Fibroblast of lung (primary cell): Measurements from ENCODE around the gene ZSWIM4. TPM values are rescaled to one million over a fixed set of nuclear protein-coding genes. Genes with fewer than 3 reads are reported as not detected.

Source experiments
- DNase-seq, 2 donors: peaks; one replicate each; pipeline versions ENCODE4 v3.0.0 to v3.0.0-alpha.2; 2010; ENCODE audit warnings: low read depth in 2 of 2
- H2AFZ ChIP-seq: 2 replicates; pipeline ENCODE4 v1.5.1; 2012; ENCODE audit warnings: low read length, control low read depth, inconsistent platforms
- H3K27ac ChIP-seq: 2 replicates; pipeline ENCODE4 v1.5.1; 2011; ENCODE audit warnings: low read length, control low read depth; ENCODE audit not compliant: insufficient read depth
- H3K27me3 ChIP-seq: 2 replicates; pipeline ENCODE4 v1.5.1; 2011; ENCODE audit warnings: mild to moderate bottlenecking, low read length; ENCODE audit not compliant: control insufficient read depth, insufficient read depth
- H3K36me3 ChIP-seq: 2 replicates; pipeline ENCODE4 v1.5.1; 2011; ENCODE audit warnings: low read length; ENCODE audit not compliant: control insufficient read depth, insufficient read depth
- H3K4me1 ChIP-seq: 2 replicates; pipeline ENCODE4 v1.5.1; 2011; ENCODE audit warnings: low read length; ENCODE audit not compliant: control insufficient read depth, insufficient read depth; ENCODE audit errors: extremely low read depth
- H3K4me2 ChIP-seq: 2 replicates; pipeline ENCODE4 v1.5.1; 2011; ENCODE audit warnings: low read length, control low read depth; ENCODE audit not compliant: insufficient read depth; ENCODE audit errors: extremely low read depth
- H3K4me3 ChIP-seq, 4 experiments: fragments of 200-600 bp in 1 of 4; sonication (generic) in 1 of 4; replicated peaks in 1 of 4; 2 replicates each; pipeline ENCODE4 v1.5.1; 2011 to 2016; ENCODE audit warnings: low read length in 4 of 4, low read depth in 3 of 4, mild to moderate bottlenecking in 3 of 4, control low read depth in 2 of 4, inconsistent platforms in 1 of 4, mixed read lengths in 1 of 4; ENCODE audit not compliant: insufficient read depth in 1 of 4; ENCODE audit errors: control extremely low read depth in 1 of 4
- H3K79me2 ChIP-seq: 2 replicates; pipeline ENCODE4 v1.5.1; 2012; ENCODE audit warnings: mild to moderate bottlenecking, low read length, inconsistent platforms; ENCODE audit not compliant: control insufficient read depth, insufficient read depth
- H3K9ac ChIP-seq: 2 replicates; pipeline ENCODE4 v1.5.1; 2011; ENCODE audit warnings: mild to moderate bottlenecking, low read length, control low read depth; ENCODE audit not compliant: insufficient read depth
- H3K9me3 ChIP-seq: 2 replicates; pipeline ENCODE4 v1.5.1; 2012; ENCODE audit warnings: low read depth, low read length; ENCODE audit not compliant: control insufficient read depth, insufficient read depth
- H4K20me1 ChIP-seq: 2 replicates; pipeline ENCODE4 v1.5.1; 2011; ENCODE audit warnings: low read length; ENCODE audit not compliant: control insufficient read depth, insufficient read depth; ENCODE audit errors: extremely low read depth
- EZH2 ChIP-seq: IDR thresholded peaks from 2 replicates; pipeline ENCODE4 v1.5.1; 2012; ENCODE audit warnings: low read length, control low read depth, mild to moderate bottlenecking; ENCODE audit errors: missing control alignments
- polyA plus RNA-seq, 2 donors: library from polyadenylated mRNA; depleted of rRNA in 1 of 2; stranded (reverse) in 1 of 2; unstranded in 1 of 2; fragments of >200 nt; gene quantifications; 2 replicates each; pipeline ENCODE4 v1.2.1, GENCODE V29; 2011 to 2012; ENCODE audit warnings: missing spikeins in 1 of 2
- total RNA-seq: library from RNA; depleted of rRNA; stranded (reverse); fragments of >200 nt; gene quantifications from 2 replicates; pipeline ENCODE4 v1.2.1, GENCODE V29; 2014
- TF ChIP-seq, protein P1 (sequence below), 2 donors: IDR thresholded peaks in 1 of 2; conservative IDR thresholded peaks in 1 of 2; 1 replicate in 1 of 2; 2 replicates in 1 of 2; pipeline ENCODE4 v1.5.1; 2011 to 2012; ENCODE audit warnings: low read length in 2 of 2, control low read depth in 1 of 2, inconsistent platforms in 1 of 2, low read depth in 1 of 2, mild to moderate bottlenecking in 1 of 2

Gene ZSWIM4
- total and polyA plus RNA-seq, 2 donors (not counting 1 experiment from before 2014, with no cell fraction given): 1.6 to 5.6 TPM

DNA sequence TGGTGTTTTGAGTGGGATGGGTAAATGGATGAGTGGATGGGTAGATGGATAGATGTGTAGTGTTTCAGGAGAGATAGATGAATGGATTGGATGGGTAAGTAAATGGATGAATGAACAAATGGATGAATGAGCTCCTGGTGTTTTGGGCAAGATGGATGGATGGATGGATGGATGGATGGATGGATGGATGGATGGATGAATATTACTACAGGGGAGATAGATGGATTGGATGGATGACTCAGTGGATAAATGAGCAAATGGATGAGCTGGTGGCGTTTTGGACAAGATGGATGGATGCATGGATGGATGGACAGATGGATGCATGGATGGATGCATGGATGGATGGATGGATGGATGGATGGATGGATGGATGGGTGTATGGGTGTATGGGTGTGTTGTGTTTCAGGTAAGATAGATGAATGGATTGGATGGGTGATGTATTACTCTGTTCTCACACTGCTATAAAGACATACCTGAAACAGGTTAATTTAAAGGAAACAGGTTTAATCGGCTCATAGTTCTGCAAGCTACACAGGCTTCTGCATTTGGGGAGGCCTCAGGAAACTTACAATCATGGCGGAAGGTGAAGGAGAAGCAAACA lies 12.3 kb downstream of the ZSWIM4 start:
- H3K4me1 ChIP-seq: no peaks in the 10 kb centered on the region
- H3K4me3 ChIP-seq: no peak overlapping the region
- no peaks in the 10 kb centered on the region for H4K20me1 ChIP-seq
- no peak overlapping the region for H3K27ac ChIP-seq
- no peaks in the 10 kb centered on the region for H3K79me2 ChIP-seq
- DNase-seq: no peak
- no peak overlapping the region for H2AFZ ChIP-seq
- peaks cover 16% of the 10 kb centered on the region for H3K36me3 ChIP-seq
- H3K4me2 ChIP-seq: no peak overlapping the region
- H3K27me3 ChIP-seq: no peaks in the 10 kb centered on the region
- no peaks in the 10 kb centered on the region for H3K9me3 ChIP-seq
- no peak overlapping the region for H3K9ac ChIP-seq
- no peak for TF ChIP-seq EZH2
- TF ChIP-seq, protein P1, sequence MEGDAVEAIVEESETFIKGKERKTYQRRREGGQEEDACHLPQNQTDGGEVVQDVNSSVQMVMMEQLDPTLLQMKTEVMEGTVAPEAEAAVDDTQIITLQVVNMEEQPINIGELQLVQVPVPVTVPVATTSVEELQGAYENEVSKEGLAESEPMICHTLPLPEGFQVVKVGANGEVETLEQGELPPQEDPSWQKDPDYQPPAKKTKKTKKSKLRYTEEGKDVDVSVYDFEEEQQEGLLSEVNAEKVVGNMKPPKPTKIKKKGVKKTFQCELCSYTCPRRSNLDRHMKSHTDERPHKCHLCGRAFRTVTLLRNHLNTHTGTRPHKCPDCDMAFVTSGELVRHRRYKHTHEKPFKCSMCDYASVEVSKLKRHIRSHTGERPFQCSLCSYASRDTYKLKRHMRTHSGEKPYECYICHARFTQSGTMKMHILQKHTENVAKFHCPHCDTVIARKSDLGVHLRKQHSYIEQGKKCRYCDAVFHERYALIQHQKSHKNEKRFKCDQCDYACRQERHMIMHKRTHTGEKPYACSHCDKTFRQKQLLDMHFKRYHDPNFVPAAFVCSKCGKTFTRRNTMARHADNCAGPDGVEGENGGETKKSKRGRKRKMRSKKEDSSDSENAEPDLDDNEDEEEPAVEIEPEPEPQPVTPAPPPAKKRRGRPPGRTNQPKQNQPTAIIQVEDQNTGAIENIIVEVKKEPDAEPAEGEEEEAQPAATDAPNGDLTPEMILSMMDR (conservative IDR thresholded peaks at IDR 0.05 in 1 of 2, IDR thresholded peaks at IDR 0.05 in 1 of 2; ENCODE audit: low read depth in 1 of 2, low read length in 2 of 2): no peak

DNA sequence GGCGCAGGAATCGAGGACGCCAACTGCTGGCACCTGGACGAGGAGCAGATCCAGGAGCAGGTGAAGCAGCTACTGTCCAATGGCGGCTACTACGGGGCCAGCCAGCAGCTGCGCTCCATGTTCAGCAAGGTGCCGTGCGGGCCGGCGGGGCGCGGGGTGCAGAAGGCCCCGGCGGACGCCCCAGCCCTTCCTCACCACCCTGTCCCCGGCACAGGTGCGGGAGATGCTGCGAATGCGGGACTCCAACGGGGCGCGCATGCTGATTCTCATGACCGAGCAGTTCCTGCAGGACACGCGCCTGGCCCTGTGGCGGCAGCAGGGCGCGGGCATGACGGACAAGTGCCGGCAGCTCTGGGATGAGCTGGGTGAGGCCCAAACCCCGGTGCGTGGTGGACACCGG lies 13.6 kb downstream of the ZSWIM4 start:
- no peak overlapping the region for H3K4me3 ChIP-seq
- H3K79me2 ChIP-seq: no peaks in the 10 kb centered on the region
- no peaks in the 10 kb centered on the region for H3K4me1 ChIP-seq
- H3K27me3 ChIP-seq: no peaks in the 10 kb centered on the region
- TF ChIP-seq EZH2: no peak
- TF ChIP-seq, protein P1 (conservative IDR thresholded peaks at IDR 0.05 in 1 of 2, IDR thresholded peaks at IDR 0.05 in 1 of 2; ENCODE audit: low read depth in 1 of 2, low read length in 2 of 2): no peak
- H3K27ac ChIP-seq: no peak overlapping the region
- H3K36me3 ChIP-seq: peaks cover 19% of the 10 kb centered on the region
- H2AFZ ChIP-seq: no peak overlapping the region
- H3K9ac ChIP-seq: no peak overlapping the region
- no peaks in the 10 kb centered on the region for H3K9me3 ChIP-seq
- DNase-seq: no peak
- H3K4me2 ChIP-seq: no peak overlapping the region
- no peaks in the 10 kb centered on the region for H4K20me1 ChIP-seq

DNA sequence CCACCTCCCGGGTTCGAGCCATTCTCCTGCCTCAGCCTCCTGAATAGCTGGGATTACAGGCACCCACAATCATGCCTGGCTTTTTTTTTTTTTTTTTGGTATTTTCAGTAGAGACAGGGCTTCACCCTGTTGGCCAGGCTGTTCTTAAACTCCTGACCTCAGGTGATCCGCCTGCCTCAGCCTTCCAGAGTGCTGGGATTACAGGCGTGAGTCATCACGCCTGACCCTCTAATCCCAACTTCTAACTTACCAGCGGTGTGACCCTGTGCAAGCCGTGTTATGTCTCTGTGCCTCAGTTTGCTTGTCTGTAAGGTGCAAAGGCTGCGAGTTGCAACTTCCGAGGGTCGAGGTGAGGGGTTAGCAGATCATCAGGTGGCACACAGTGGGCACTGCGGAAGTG lies 17.3 kb downstream of the ZSWIM4 start:
- Histone ChIP-seq H3K9ac (no peak overlapping the region), H2AFZ (no peak overlapping the region), H3K4me3 (no peak overlapping the region), H3K36me3 (peaks cover 24% of the 10 kb centered on the region), H3K27ac (no peak overlapping the region), H3K9me3 (no peaks in the 10 kb centered on the region), H3K27me3 (no peaks in the 10 kb centered on the region), H3K4me2 (no peak overlapping the region), H3K4me1 (no peaks in the 10 kb centered on the region), H3K79me2 (no peaks in the 10 kb centered on the region), H4K20me1 (no peaks in the 10 kb centered on the region)
- TF ChIP-seq, protein P1 (conservative IDR thresholded peaks at IDR 0.05 in 1 of 2, IDR thresholded peaks at IDR 0.05 in 1 of 2; ENCODE audit: low read depth in 1 of 2, low read length in 2 of 2): no peak
- no peak for TF ChIP-seq EZH2
- DNase-seq: no peak
